Left lobe of liver (tissue), 2 donors: ENCODE data around the gene KLK11. TPM values are rescaled to one million over a fixed set of nuclear protein-coding genes. Genes with fewer than 3 reads are reported as not detected.

Experiments
- ATAC-seq: fragments of 200-7000 bp; cut with Tn5 transposase; one replicate; pipeline ENCODE4 v1.9.1; 2020; ENCODE audit warnings: mild to moderate bottlenecking, moderate library complexity
- DNase-seq: peaks from one replicate; pipeline ENCODE4 v3.0.0-alpha.2; 2020; ENCODE audit warnings: low spot score
- total RNA-seq: library from RNA; stranded (reverse); gene quantifications from one replicate; pipeline ENCODE4 v1.2.1, GENCODE V29; 2021
- donor health status: DM: no; HTN: no; CAD: no; lungs with moderate emphysema.
- donor health status: DM: no; HTN: yes; CAD: no.

Gene KLK11
- total RNA-seq, 1 donor from 2014 or later = not detected

DNA sequence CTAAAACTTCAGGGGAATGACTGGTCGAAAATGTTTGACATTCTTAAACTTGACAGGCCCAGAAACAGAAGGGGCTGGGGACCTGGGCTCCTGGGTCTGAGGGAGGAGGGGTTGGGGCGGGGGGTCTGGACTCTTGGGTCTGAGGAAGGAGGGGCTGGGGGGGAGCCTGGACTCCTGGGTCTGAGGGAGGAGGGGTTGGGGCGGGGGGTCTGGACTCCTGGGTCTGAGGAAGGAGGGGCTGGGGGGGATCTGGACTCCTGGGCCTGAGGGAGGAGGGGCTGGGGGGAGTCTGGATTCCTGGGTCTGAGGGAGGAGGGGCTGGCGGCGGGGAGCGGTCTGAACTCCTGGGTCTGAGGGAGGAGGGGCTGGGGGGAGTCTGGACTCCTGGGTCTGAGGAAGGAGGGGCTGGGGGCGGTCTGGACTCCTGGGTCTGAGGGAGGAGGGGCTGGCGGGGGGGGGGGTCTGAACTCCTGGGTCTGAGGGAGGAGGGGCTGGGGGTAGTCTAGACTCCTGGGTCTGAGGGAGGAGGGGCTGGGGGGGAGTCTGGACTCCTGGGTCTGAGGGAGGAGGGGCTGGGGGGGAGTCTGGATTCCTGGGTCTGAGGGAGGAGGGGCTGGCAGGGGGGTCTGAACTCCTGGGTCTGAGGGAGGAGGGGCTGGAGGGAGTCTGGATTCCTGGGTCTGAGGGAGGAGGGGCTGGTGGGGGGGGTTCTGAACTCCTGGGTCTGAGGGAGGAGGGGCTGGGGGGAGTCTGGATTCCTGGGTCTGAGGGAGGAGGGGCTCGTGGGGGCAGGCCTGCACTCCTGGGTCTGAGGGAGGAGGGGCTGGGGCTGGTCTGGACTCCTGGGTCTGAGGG lies 51.5 kb downstream of the KLK11 start:
- no peak for DNase-seq

DNA sequence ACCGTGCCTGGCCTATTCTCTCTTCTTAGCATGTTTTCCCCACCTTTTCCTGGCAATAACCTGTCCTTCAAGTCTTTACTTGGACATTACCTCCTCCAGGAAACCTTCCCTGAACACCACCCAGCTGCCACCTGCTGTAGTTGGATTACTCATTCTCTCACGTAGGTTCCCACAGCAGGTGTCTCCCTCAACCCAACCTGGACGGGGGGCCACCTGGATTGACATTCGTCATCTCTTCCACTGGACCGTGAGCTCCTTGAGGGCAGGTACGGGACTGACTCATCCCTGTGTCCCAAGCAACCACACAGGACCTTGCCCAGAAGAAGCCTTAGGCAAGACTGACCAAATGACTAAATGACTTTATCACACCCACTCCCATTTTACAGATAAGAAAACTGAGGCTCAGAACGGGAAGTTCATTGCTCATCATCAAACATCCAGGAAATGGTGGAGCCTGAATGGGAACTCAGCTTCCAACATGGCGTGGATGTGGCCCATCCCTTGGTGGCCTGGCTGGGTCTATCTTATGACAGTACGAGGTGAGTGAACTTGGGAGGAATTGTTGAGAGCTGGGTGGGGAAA lies 53.5 kb downstream of the KLK11 start:
- DNase-seq (no peak), ATAC-seq (no peak)

More for the DNA sequence above, 51.5 kb downstream of the KLK11 start:
- ATAC-seq = no peak

Other genes with a start within 250 kb of the KLK11 start
- gene ACP4, start 236.2 kb downstream of the KLK11 start, total RNA-seq = not detected
- 0.75 TPM for gene KLK1, start 202.8 kb downstream of the KLK11 start, total RNA-seq
- not detected for gene KLK15, start 193.0 kb downstream of the KLK11 start, total RNA-seq
- gene KLK3, start 171.7 kb downstream of the KLK11 start, total RNA-seq = not detected
- gene KLK2, start 153.2 kb downstream of the KLK11 start, total RNA-seq = not detected
- gene KLK4, start 115.2 kb downstream of the KLK11 start, total RNA-seq = not detected
- gene KLK5, start 73.6 kb downstream of the KLK11 start, total RNA-seq = not detected
- not detected for gene KLK6, start 57.0 kb downstream of the KLK11 start, total RNA-seq
- gene KLK7, start 42.7 kb downstream of the KLK11 start, total RNA-seq = not detected
- gene KLK8, start 25.0 kb downstream of the KLK11 start, total RNA-seq = not detected
- gene KLK10, start 6.9 kb downstream of the KLK11 start, total RNA-seq = not detected
- gene KLK12, start 8.4 kb upstream of the KLK11 start, total RNA-seq = not detected
- not detected for gene KLK13, start 38.5 kb upstream of the KLK11 start, total RNA-seq
- not detected for gene KLK14, start 56.3 kb upstream of the KLK11 start, total RNA-seq
- gene CTU1, start 81.8 kb upstream of the KLK11 start, total RNA-seq = 4.4 TPM
- gene SIGLEC9, start 98.3 kb upstream of the KLK11 start, total RNA-seq = 4.8 TPM
- gene SIGLEC7, start 115.7 kb upstream of the KLK11 start, total RNA-seq = 3.8 TPM
- gene CD33, start 198.5 kb upstream of the KLK11 start, total RNA-seq = 3.4 TPM
- not detected for gene SIGLECL1, start 224.5 kb upstream of the KLK11 start, total RNA-seq